NB4 (cell line): Measurements from ENCODE around the gene ZBTB20.

Experiments used
- DNase-seq: peaks from one replicate; pipeline ENCODE4 v3.0.0; 2010; ENCODE audit warnings: low read depth
- H3K4me3 ChIP-seq: one replicate; pipeline ENCODE4 v1.5.1; 2011; ENCODE audit warnings: mild to moderate bottlenecking, low read depth, low read length, moderate library complexity
- CTCF ChIP-seq: IDR thresholded peaks from one replicate; pipeline ENCODE4 v1.5.1; 2012; ENCODE audit warnings: low read depth, low read length
- MYC ChIP-seq: IDR thresholded peaks from 2 replicates; pipeline ENCODE4 v1.6.1; 2011; ENCODE audit warnings: low read depth, low read length
- POLR2A ChIP-seq: IDR thresholded peaks from 2 replicates; pipeline ENCODE4 v1.6.1; 2011; ENCODE audit warnings: mild to moderate bottlenecking; ENCODE audit not compliant: insufficient read length; ENCODE audit errors: extremely low read depth
- TF ChIP-seq, protein P1 (sequence below): IDR thresholded peaks from 2 replicates; pipeline ENCODE4 v1.6.1; 2011; ENCODE audit warnings: low read depth, low read length

ZBTB20 gene

GRCh38 chr3:115169808-115170207 lies 22.7 kb upstream of the ZBTB20 start:
- TF ChIP-seq POLR2A (no peak), MYC (no peak), CTCF (no peak)
- TF ChIP-seq, protein P1, sequence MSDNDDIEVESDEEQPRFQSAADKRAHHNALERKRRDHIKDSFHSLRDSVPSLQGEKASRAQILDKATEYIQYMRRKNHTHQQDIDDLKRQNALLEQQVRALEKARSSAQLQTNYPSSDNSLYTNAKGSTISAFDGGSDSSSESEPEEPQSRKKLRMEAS = no peak
- H3K4me3 ChIP-seq = no peak overlapping the region

DNA sequence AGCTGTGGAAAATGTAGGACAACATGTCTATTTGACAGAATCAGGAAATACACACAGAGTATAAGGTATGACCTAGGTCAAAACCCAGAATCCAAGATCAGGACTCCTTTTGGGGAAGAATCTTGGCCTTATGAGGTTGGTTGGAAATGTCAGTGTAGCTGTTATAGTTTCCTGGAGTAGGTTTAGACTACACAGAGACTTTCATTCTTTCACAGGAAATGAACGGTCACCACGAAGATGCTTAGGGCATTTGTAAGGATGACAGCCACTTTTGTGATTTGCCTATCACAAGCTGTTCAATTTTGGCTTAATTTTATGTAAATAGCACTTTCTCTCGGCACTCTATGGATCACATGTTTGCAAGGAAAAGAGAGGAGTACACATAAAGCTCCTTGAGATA lies 18.6 kb upstream of the ZBTB20 start:
- DNase-seq = no peak
- no peak for TF ChIP-seq POLR2A
- no peak for TF ChIP-seq MYC
- TF ChIP-seq CTCF = no peak
- TF ChIP-seq, protein P1 = no peak
- H3K4me3 ChIP-seq = no peak overlapping the region

More at GRCh38 chr3:115169808-115170207, 22.7 kb upstream of the ZBTB20 start:
- DNase-seq = no peak

DNA sequence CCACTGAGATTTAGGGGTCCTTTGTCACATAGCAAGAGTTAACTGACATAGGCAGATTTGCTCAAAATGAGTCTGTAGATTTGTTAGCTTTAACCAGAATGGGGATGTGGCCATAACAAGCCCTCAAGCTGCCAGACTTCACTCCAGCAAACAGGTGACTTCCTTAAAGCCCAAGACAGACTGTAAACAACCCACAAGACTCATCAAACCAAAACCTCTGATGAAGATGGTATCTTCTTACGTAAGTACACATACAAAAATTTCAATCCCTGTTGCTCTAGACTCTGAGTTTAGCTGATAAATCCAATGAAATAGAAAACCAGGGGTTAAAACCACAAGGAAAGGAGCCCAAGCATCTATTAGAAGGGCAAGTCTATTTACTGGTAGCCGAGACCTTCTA lies 18.2 kb upstream of the ZBTB20 start:
- no peak for DNase-seq
- no peak overlapping the region for H3K4me3 ChIP-seq
- TF ChIP-seq, protein P1 = no peak
- no peak for TF ChIP-seq CTCF
- no peak for TF ChIP-seq POLR2A
- no peak for TF ChIP-seq MYC

DNA sequence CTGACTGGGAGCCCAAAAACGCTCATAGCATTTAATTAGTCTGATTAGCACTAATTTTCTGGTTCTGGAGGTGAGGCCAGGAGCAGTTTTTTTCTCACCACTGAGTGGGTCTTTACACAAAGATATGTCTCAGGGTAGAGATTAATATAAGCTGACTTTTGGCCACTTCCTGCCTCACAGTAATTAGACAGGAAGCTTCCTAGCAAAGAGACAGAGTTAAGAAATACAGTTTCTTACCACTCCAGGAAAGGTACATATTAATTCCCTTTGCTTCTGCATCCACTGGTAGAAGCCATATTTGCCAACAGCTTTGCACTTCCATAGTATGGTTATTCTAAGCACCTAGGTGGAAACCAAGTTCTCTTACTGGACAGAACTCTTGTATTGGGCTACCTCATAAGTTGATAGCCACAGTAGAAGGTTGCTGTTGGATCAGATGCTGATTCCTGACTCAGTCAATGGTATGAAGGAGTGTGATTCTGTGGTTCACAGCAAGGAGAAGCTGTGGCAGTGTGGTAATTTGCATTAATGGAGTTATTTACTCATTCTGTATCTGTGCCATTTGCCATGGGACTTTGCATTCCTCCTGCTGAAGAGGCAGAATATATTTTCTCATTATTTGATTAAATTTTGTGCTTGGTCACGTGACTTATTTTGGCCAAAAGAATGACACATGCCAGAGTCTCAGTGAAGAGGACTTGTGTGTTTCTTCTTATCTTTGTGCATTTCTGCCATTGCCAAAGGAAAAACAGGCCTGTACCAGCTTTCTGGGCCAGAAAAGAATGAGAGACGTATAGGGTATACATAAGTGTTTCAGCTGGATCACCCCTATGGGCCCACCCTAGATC lies 17.5 kb upstream of the ZBTB20 start:
- no peak overlapping the region for H3K4me3 ChIP-seq
- TF ChIP-seq CTCF = no peak
- TF ChIP-seq, protein P1 = no peak
- TF ChIP-seq MYC = no peak
- TF ChIP-seq POLR2A = no peak
- DNase-seq = no peak

DNA sequence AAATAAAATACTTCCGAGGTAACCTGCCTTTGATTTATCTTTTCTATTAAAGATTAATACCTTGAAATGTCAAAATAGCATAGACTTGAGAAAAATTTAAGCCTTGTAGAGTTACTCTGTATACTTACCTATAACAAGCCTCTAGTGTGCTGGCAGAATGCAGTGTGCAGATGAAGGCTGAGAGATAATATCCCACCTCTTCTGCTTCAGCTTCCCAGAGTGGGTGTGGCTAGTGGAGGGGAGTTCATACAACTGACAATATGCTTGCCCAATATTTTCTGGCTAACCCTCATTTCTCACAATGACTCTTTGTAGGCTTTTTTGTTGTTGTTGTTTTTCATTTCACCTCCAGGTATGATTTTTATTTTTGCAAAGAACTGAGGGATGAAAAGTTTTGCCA lies 15.7 kb upstream of the ZBTB20 start:
- DNase-seq = no peak
- no peak for TF ChIP-seq POLR2A
- TF ChIP-seq CTCF = no peak
- TF ChIP-seq, protein P1 = no peak
- no peak for TF ChIP-seq MYC
- H3K4me3 ChIP-seq = no peak overlapping the region
